Urothelium cell line (cell line): ENCODE measurements around the gene RHOT1.
"Not testable (repeated sequence)": the region's sequence is repeated elsewhere in the genome, so short reads cannot be mapped to it uniquely, and the experiment has no call there.

Experiments used
- DNase-seq: peaks from one replicate; pipeline ENCODE4 v3.0.0; 2011; ENCODE audit warnings: low spot score, mixed read lengths
- FAIRE-seq: peaks from 2 replicates; lab custom pipeline; 2011; peaks lifted over from hg19 to GRCh38; lab: Jason Lieb, UNC

Gene RHOT1

GRCh38 chr17:32158870-32159585 lies 16.7 kb downstream of the RHOT1 start:
- DNase-seq (no peak), FAIRE-seq (no peak)

DNA sequence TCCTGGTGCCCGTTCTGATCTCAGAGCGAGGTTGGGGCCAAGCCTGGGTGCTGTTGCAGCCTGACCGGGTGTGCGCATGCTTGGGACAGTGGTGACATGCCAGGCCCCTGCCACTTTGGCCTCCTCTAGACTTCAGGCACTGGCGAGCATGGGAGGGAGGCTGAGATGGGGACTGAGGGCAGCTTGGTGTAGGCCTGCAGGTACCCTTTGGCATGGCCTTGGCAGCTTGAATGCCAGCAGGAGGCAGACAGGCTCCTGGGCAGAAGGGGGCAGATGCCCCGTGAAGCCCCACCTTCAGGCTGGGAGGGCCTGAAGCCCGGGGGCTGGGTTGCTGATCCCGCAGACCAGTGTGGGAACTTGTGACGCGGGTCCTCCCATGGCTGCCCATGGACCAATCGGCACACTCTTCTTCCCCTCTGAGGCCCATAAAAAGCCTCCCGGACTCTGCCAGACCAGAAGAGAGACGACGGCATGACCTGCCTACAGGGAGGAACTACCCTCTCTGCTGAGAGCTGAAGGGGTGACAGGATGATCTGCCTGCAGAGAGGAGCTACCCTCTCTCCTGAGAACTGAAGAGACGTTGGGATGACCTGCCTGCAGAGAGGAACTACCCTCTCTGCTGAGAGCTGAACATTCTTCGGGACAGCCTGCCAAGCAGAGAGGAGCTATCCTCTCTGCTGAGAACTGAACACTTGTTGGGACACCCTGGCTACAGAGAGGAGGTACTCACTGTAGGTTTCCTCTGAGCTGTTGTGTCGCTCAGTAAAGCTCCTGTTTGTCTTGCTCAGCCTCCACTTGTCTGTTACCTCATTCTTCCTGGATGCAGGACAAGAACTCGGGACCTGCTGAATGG lies 17.5 kb downstream of the RHOT1 start:
- FAIRE-seq = no peak

DNA sequence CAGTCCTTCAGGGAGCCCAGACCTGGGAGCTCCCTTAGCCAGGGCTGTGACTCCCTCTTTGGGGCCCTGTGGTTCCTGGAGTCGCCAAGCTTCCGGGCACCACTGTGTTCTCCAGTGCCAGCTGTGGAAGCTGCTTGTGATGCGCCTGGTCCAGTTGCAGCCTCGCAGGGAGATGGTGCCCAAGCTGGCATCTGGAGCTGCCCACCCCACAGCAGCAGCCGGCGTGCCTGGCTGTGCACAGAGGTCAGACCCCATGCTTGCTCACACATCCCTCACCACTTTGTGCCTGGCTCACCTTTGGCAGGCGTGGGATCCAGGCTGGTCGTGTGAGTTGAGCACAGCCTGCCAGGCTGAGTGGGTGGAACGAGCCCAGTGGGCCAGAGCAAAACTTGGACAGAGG lies 18.2 kb downstream of the RHOT1 start:
- DNase-seq = no peak
- FAIRE-seq = no peak

More for the DNA sequence above, 17.5 kb downstream of the RHOT1 start:
- no peak for DNase-seq

DNA sequence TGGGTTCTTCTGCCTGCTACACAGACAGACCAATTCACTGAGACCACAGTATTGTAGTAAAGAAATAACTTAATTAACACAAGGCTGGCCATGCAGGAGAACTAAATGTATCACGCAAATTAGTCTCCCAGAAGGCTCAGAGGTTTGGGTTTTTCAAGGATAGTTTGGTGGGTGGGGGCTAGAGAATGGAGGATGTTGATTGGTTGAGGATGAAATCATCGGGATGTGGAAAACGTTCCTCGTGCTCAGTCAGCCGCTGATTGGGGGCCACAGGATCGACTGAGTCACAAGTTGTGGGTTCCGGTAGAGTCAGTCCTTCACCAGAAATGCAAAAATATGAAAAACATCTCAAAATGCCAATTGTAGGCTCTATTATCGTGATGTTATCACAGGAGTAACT lies 18.7 kb downstream of the RHOT1 start:
- no peak for DNase-seq
- FAIRE-seq = no peak

GRCh38 chr17:32161506-32162365 lies 19.4 kb downstream of the RHOT1 start:
- DNase-seq (peak; percentile 72), FAIRE-seq (no peak)

GRCh38 chr17:32174889-32175288 lies 32.6 kb downstream of the RHOT1 start:
- peak; percentile 82 for FAIRE-seq
- DNase-seq = no peak

- FAIRE-seq, DNase-seq: not testable (repeated sequence)
Observed at GRCh38 chr17:32178679-32179078, 36.4 kb downstream of the RHOT1 start.

DNA sequence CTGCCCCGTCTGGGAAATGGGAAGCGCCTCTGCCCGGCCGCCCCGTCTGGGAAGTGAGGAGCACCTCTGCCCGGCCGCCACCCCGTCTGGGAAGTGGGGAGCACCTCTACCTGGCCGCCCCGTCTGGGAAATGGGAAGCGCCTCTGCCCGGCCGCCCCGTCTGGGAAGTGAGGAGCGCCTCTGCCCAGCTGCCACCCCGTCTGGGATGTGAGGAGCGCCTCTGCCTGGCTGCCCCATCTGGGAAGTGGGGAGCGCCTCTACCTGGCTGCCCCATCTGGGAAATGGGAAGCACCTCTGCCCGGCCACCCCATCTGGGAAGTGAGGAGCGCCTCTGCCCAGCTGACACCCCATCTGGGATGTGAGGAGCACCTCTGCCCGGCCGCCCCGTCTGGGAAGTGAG lies 36.8 kb downstream of the RHOT1 start:
- not testable (repeated sequence) for FAIRE-seq, DNase-seq

GRCh38 chr17:32179526-32179925 lies 37.2 kb downstream of the RHOT1 start:
- DNase-seq, FAIRE-seq: not testable (repeated sequence)

GRCh38 chr17:32180262-32180661 lies 38.0 kb downstream of the RHOT1 start:
- not testable (repeated sequence) for DNase-seq, FAIRE-seq

DNA sequence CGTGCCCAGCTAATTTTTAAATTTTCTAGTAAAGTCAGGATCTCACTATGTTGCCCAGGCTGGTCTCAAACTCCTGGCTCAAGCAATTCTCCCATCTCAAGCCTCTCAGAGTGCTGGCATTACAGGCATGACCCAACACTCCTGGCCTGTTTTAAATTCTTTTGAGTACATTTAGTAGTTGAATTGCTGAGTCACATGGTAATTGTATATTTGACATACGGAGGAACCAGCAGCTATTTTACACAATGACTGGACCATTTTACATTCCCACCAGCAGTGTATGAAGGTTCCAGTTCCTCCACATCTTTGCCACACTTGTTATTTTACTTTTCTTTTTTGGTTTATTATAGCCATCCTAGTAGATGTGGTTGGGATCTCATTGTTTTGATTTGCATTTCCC lies 43.6 kb downstream of the RHOT1 start:
- FAIRE-seq (no peak), DNase-seq (no peak)

GRCh38 chr17:32187271-32187670 lies 45.0 kb downstream of the RHOT1 start:
- DNase-seq = no peak
- FAIRE-seq = no peak

DNA sequence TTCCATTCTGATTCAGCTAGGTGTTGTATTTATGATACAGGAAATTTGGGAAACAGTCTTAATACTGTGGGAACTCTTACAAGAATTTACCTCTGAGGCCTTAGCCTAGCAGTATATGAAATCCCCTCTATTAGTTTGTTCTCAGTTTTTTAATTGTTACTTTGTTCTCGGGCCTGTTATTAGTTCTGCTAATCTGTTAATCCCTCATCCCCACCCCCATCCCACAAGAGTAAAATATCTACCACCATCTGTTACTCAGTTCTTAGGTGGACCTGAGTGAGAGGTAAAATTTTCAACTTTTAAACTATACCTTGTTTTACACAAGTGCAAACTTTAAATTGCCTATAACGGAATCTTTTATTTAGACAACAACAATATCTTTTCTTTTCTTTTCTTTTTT lies 47.0 kb downstream of the RHOT1 start:
- DNase-seq (no peak), FAIRE-seq (no peak)

- FAIRE-seq = no peak
Observed at GRCh38 chr17:32191306-32191705, 49.0 kb downstream of the RHOT1 start.

DNA sequence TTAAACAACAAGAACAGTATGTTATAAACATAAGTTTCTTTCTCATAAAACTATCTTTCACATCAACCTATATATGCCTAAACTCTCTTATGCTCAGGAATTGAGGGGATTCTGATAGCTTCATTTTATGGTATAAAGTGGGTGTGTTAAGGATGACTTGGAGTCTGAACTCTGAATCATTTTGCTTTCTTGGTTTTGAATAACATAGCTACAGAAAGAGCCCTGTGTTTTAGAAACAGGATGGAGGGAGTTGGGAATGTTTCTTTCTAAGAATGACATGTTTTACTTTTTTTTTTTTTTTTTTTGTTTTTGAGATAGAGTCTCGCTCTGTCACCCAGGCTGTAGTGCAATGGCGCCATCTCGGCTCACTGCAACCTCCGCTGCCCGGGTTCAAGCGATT lies 50.1 kb downstream of the RHOT1 start:
- DNase-seq (no peak), FAIRE-seq (no peak)

More at GRCh38 chr17:32191306-32191705, 49.0 kb downstream of the RHOT1 start:
- DNase-seq = no peak

- DNase-seq = no peak
- no peak for FAIRE-seq
Observed at GRCh38 chr17:32197987-32198386, 55.7 kb downstream of the RHOT1 start.

DNA sequence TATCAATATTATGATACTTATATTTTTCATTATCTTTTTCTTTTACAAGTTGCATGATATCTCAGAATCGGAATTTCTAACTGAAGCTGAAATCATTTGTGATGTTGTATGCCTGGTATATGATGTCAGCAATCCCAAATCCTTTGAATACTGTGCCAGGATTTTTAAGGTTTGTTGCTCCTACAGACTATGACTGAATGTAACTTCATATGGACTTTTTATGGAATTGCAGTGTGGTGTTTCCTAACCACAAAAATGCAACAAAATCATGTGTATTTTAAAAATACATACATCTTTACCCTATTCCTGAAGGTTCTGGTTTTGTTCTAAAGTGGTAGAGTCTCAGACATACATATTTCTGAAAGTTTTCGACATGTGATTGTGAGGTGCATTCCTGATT lies 64.6 kb downstream of the RHOT1 start:
- DNase-seq (no peak), FAIRE-seq (no peak)

DNA sequence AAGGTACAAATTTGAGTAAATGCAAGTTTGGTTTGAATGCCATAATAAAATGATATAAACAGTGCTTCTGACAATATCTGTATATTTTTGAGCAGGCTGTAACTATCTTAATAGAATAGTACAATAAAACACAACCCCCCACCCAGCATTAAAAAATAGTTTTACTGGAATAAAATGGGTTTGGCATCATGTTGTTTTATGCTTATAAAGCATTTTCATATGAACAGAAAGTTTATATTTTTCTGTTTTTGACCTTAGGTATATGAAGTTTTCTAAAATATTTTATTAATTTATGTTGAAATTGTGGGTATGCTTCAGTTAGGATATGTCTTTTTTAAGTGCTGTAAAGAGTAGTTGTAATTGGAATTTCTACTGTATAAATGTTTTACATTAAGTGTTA lies 66.1 kb downstream of the RHOT1 start:
- FAIRE-seq = no peak

GRCh38 chr17:32209608-32210007 lies 67.3 kb downstream of the RHOT1 start:
- DNase-seq = no peak
- FAIRE-seq = no peak

More for the DNA sequence above, 66.1 kb downstream of the RHOT1 start:
- no peak for DNase-seq

DNA sequence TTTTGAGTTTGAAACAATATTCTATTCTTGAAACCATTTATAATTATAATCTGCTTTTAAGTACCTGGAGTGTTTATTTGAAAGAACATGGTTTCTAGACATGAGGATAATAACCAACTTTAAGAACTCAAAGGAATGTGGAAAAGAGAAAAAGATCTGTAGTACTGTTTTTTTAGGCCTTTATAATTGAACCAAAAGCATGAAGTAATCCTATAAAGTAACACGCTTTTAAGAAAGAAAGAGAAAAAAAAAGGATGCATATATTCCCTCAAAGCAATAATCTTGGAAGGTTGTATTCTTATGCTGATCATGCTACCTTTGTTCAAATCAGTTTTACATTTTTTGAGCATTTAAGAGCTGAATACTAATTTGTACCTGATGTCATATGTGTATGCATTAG lies 69.4 kb downstream of the RHOT1 start:
- FAIRE-seq (no peak), DNase-seq (no peak)

- DNase-seq = no peak
- no peak for FAIRE-seq
Observed at GRCh38 chr17:32215696-32216095, 73.4 kb downstream of the RHOT1 start.
